ENCODE results near the gene RHBDL1. TPM values are rescaled to one million over a fixed set of nuclear protein-coding genes. Genes with fewer than 3 reads are reported as not detected.

Gene RHBDL1
- total and polyA plus RNA-seq, 9 of the 15 experiments (the other 6 are each of a cell fraction or from before 2014, with no cell fraction given): 0.03 to 5.6 (median 1.3) TPM; not detected in 1

GRCh38 chr16:693766-694165, 18.3 kb downstream of the RHBDL1 start:
- whole genome bisulfite sequencing (ENCODE audit: insufficient coverage, low coverage, missing lambda C conversion rate): 75% methylated on average over 11 of the region's 37 CpGs
- FAIRE-seq: no peak
- in situ Hi-C loops (cut with MboI): no loop called here
- Histone ChIP-seq H3K9ac (ENCODE audit: insufficient read depth in 1 of 2, low read depth in 2 of 2, low read length in 2 of 2) (no peak overlapping the region), H3K36me3 (ENCODE audit: control insufficient read depth, insufficient read depth, low read length) (peaks cover 6% of the 10 kb centered on the region; the same call in 1 of the 3 replicates), H3K79me2 (ENCODE audit: control insufficient read depth, insufficient read depth, low read length) (peaks cover 16% of the 10 kb centered on the region; the same call in 2 of the 3 replicates), H3K27me3 (ENCODE audit: control insufficient read depth in 2 of 2, insufficient read depth in 2 of 2, low read length in 2 of 2) (peaks cover 2 to 7% of the 10 kb centered on the region in 2 experiments; a peak in 2 of 5 replicates), H3K27ac (ENCODE audit: extremely low read depth, low read depth, low read length) (no peak overlapping the region), H3K4me2 (ENCODE audit: insufficient read depth, low read length) (no peak overlapping the region), H4K20me1 (replicated peaks; ENCODE audit: control insufficient read depth, insufficient read depth, low read length) (no peaks in the 10 kb centered on the region), H2AFZ (ENCODE audit: low read depth, low read length) (no peak overlapping the region), H3K9me1 (ENCODE audit: control insufficient read depth, insufficient read depth, low read length) (peaks cover 5% of the 10 kb centered on the region), H3K9me3 (replicated peaks; ENCODE audit: control insufficient read depth, insufficient read depth, low read depth, low read length) (no peaks in the 10 kb centered on the region), H3K4me1 (replicated peaks in 1 of 2; ENCODE audit: control insufficient read depth in 2 of 2, insufficient read depth in 2 of 2, low read length in 2 of 2) (peaks cover 12 to 67% of the 10 kb centered on the region in 2 experiments), H3K4me3 (no peak overlapping the region; the same call in 1 of the 2 replicates)
- TF ChIP-seq, protein P1, sequence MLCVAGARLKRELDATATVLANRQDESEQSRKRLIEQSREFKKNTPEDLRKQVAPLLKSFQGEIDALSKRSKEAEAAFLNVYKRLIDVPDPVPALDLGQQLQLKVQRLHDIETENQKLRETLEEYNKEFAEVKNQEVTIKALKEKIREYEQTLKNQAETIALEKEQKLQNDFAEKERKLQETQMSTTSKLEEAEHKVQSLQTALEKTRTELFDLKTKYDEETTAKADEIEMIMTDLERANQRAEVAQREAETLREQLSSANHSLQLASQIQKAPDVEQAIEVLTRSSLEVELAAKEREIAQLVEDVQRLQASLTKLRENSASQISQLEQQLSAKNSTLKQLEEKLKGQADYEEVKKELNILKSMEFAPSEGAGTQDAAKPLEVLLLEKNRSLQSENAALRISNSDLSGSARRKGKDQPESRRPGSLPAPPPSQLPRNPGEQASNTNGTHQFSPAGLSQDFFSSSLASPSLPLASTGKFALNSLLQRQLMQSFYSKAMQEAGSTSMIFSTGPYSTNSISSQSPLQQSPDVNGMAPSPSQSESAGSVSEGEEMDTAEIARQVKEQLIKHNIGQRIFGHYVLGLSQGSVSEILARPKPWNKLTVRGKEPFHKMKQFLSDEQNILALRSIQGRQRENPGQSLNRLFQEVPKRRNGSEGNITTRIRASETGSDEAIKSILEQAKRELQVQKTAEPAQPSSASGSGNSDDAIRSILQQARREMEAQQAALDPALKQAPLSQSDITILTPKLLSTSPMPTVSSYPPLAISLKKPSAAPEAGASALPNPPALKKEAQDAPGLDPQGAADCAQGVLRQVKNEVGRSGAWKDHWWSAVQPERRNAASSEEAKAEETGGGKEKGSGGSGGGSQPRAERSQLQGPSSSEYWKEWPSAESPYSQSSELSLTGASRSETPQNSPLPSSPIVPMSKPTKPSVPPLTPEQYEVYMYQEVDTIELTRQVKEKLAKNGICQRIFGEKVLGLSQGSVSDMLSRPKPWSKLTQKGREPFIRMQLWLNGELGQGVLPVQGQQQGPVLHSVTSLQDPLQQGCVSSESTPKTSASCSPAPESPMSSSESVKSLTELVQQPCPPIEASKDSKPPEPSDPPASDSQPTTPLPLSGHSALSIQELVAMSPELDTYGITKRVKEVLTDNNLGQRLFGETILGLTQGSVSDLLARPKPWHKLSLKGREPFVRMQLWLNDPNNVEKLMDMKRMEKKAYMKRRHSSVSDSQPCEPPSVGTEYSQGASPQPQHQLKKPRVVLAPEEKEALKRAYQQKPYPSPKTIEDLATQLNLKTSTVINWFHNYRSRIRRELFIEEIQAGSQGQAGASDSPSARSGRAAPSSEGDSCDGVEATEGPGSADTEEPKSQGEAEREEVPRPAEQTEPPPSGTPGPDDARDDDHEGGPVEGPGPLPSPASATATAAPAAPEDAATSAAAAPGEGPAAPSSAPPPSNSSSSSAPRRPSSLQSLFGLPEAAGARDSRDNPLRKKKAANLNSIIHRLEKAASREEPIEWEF (CRISPR knock-in tag; IDR thresholded peaks at IDR 0.05): no peak
- TF ChIP-seq VEZF1 (CRISPR knock-in tag; IDR thresholded peaks at IDR 0.05) (peak; percentile 17; the same call in 1 of the 2 replicates), SAFB (IDR thresholded peaks at IDR 0.05; ENCODE audit: borderline replicate concordance, low read depth, low read length) (0 out of 2 replicates have a peak, but pooled peaks have one; percentile 5), ZNF785 (CRISPR knock-in tag; IDR thresholded peaks at IDR 0.05) (no peak)
- no peak for ATAC-seq
- ChIA-PET CTCF (ENCODE audit: low intra/inter-chr PET ratio) (no interaction called here), POLR2A (interaction anchor here (0.6 kb wide), 1 partner anchor 20 kb away, joined by 3 read pairs; no protein-coding TSS in a partner anchor)
- peak in 2 of 4 experiments; percentile 40 to 42 for DNase-seq (ENCODE audit: extremely low read depth in 1 of 4, low spot score in 3 of 4)
- intact Hi-C loops (cut with micrococcal nuclease): no loop called here
- no TSS peak for BruUV-seq (replicated peaks)

Data from K562 (cell line).